Measurements from ENCODE around the gene RRAS2. TPM values are rescaled to one million over a fixed set of nuclear protein-coding genes. Genes with fewer than 3 reads are reported as not detected.

RRAS2 gene
- total and polyA plus RNA-seq, 2 donors (not counting 3 experiments of a cell fraction or from before 2014, with no cell fraction given): 30.1 to 80.5 TPM

DNA sequence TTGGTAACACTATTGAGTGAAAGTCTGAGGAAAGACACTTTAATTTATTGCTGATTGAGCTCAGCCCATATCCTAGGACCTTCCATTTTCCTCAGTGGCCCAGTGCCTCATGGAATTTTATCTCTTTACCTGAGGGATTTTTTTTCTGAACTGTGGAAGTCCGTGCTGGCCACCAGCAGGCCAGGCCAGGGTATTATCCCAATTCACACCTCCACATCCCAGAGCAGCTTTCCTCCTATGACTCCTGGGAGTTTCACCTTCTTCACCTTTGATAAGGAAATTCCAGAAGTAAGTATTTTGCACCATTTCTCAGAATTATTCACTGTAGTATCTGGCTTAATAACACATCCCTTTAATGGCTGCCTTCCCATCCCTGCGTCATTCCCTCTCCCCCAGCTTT is 13.0 kb upstream of the RRAS2 start:
- no peaks in the 10 kb centered on the region for H3K9me3 ChIP-seq (replicated peaks; ENCODE audit: control insufficient read depth, insufficient read depth, low read length)
- no peak overlapping the region for H3K9ac ChIP-seq (replicated peaks; ENCODE audit: extremely low read depth, insufficient read depth, low read length)
- no peak overlapping the region for H3K4me3 ChIP-seq (replicated peaks in 1 of 3; ENCODE audit: insufficient read depth in 1 of 3, low read depth in 1 of 3, low read length in 3 of 3)
- dilution Hi-C loops (cut with MboI; ENCODE audit: extremely low pct_ligation_motif_present, low sequenced_read_pairs) (no loop called here), intact Hi-C loops (cut with micrococcal nuclease) (no loop called here)
- no peak for TF ChIP-seq FOS (IDR thresholded peaks at IDR 0.05; ENCODE audit: borderline replicate concordance, insufficient read depth, low read length)
- TF ChIP-seq GATA2 (IDR thresholded peaks at IDR 0.05; ENCODE audit: insufficient read depth, insufficient read length, low read depth, low read length): no peak
- TF ChIP-seq POLR2A (IDR thresholded peaks at IDR 0.05; ENCODE audit: low read depth, low read length): no peak
- TF ChIP-seq EZH2 (IDR thresholded peaks at IDR 0.05; ENCODE audit: borderline replicate concordance, low read depth, low read length, severe bottlenecking): no peak
- TF ChIP-seq, protein P1, sequence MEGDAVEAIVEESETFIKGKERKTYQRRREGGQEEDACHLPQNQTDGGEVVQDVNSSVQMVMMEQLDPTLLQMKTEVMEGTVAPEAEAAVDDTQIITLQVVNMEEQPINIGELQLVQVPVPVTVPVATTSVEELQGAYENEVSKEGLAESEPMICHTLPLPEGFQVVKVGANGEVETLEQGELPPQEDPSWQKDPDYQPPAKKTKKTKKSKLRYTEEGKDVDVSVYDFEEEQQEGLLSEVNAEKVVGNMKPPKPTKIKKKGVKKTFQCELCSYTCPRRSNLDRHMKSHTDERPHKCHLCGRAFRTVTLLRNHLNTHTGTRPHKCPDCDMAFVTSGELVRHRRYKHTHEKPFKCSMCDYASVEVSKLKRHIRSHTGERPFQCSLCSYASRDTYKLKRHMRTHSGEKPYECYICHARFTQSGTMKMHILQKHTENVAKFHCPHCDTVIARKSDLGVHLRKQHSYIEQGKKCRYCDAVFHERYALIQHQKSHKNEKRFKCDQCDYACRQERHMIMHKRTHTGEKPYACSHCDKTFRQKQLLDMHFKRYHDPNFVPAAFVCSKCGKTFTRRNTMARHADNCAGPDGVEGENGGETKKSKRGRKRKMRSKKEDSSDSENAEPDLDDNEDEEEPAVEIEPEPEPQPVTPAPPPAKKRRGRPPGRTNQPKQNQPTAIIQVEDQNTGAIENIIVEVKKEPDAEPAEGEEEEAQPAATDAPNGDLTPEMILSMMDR (IDR thresholded peaks at IDR 0.05; ENCODE audit: extremely low read depth in 1 of 2, insufficient read depth in 1 of 2, low read depth in 1 of 2, low read length in 2 of 2): no peak
- no peak for TF ChIP-seq MYC (IDR thresholded peaks at IDR 0.05; ENCODE audit: low read depth, low read length)
- no peak for TF ChIP-seq JUN (IDR thresholded peaks at IDR 0.05; ENCODE audit: borderline replicate concordance, insufficient read depth, insufficient read length, low read depth)
- no peak for TF ChIP-seq POLR2AphosphoS5 (IDR thresholded peaks at IDR 0.05; ENCODE audit: insufficient read depth, low read depth, low read length)
- TF ChIP-seq, protein P2, sequence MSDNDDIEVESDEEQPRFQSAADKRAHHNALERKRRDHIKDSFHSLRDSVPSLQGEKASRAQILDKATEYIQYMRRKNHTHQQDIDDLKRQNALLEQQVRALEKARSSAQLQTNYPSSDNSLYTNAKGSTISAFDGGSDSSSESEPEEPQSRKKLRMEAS (IDR thresholded peaks at IDR 0.05; ENCODE audit: insufficient read depth, insufficient read length): no peak
- H3K27ac ChIP-seq (ENCODE audit: insufficient read depth, low read depth, low read length): no peak overlapping the region
- H2AFZ ChIP-seq (ENCODE audit: low read depth, low read length): no peak overlapping the region
- peaks cover 2% of the 10 kb centered on the region for H3K4me1 ChIP-seq (ENCODE audit: control insufficient read depth, extremely low read depth, insufficient read depth, low read length)
- FAIRE-seq (no peak), DNase-seq (ENCODE audit: low read depth, low spot score) (no peak)
- no peaks in the 10 kb centered on the region for H3K27me3 ChIP-seq (ENCODE audit: control insufficient read depth in 2 of 2, insufficient read depth in 2 of 2, low read length in 2 of 2)
- H3K4me2 ChIP-seq (ENCODE audit: insufficient read depth, low read length): no peak overlapping the region
- CTCF ChIA-PET: no interaction called here
- BruUV-seq (replicated peaks): no TSS peak
- no peaks in the 10 kb centered on the region for H3K79me2 ChIP-seq (ENCODE audit: control insufficient read depth, insufficient read depth, low read length)
- H3K9me1 ChIP-seq (replicated peaks; ENCODE audit: control insufficient read depth, extremely low read depth, insufficient read depth, low read length): no peaks in the 10 kb centered on the region
- POLR2A ChIA-PET: no interaction called here
- H4K20me1 ChIP-seq (replicated peaks; ENCODE audit: control insufficient read depth, extremely low read depth, insufficient read depth, low read length): no peaks in the 10 kb centered on the region
- H3K36me3 ChIP-seq (ENCODE audit: control insufficient read depth in 2 of 2, extremely low read depth in 1 of 2, insufficient read depth in 2 of 2, low read length in 2 of 2): no peaks in the 10 kb centered on the region

All from endothelial cell of umbilical vein (primary cell).